ENCODE results near the gene TNRC18. TPM values are rescaled to one million over a fixed set of nuclear protein-coding genes. Genes with fewer than 3 reads are reported as not detected.

TNRC18 gene
- total and polyA plus RNA-seq, 9 of the 15 experiments (the other 6 are each of a cell fraction or from before 2014, with no cell fraction given): 0.03 to 43.2 (median 18.0) TPM

- TF ChIP-seq ZBTB43 (CRISPR knock-in tag; IDR thresholded peaks at IDR 0.05) (0 out of 2 replicates have a peak, but pooled peaks have one; percentile 65), ZNF24 (IDR thresholded peaks at IDR 0.05) (peak; percentile 52; the same call in 1 of the 2 replicates), SOX6 (IDR thresholded peaks at IDR 0.05) (peak; percentile 43; the same call in 1 of the 2 replicates), CTCF (IDR thresholded peaks at IDR 0.05 in 2 of 3, conservative IDR thresholded peaks at IDR 0.05 in 1 of 3; ENCODE audit: insufficient read depth in 2 of 3, low read depth in 1 of 3, low read length in 3 of 3) (peak; percentile 68 to 79 (median 70)), JUND (IDR thresholded peaks at IDR 0.05; ENCODE audit: borderline replicate concordance, low read depth, low read length) (peak; percentile 71), JUND (tag; IDR thresholded peaks at IDR 0.05; ENCODE audit: borderline replicate concordance, low read depth, low read length) (peak; percentile 70; the same call in 2 of the 3 replicates), RAD21 (CRISPR knock-in tag; conservative IDR thresholded peaks at IDR 0.05 in 1 of 2, IDR thresholded peaks at IDR 0.05 in 1 of 2) (peak; percentile 75 to 90), FOXP4 (CRISPR knock-in tag; IDR thresholded peaks at IDR 0.05; ENCODE audit: borderline replicate concordance) (peak; percentile 74; the same call in 1 of the 2 replicates), ZNF316 (IDR thresholded peaks at IDR 0.05) (peak; percentile 86), MAFK (IDR thresholded peaks at IDR 0.05; ENCODE audit: low read length) (peak; percentile 88), NFE2L1 (tag; IDR thresholded peaks at IDR 0.05; ENCODE audit: borderline replicate concordance, low read depth) (peak; percentile 66; the same call in 1 of the 2 replicates), NKRF (IDR thresholded peaks at IDR 0.05; ENCODE audit: borderline replicate concordance) (no peak), CBX3 (IDR thresholded peaks at IDR 0.05; ENCODE audit: borderline replicate concordance in 1 of 2, low read length in 2 of 2) (peak in 1 of 2 experiments; percentile 86; a peak in 2 of 3 replicates), TFAP4 (CRISPR knock-in tag; IDR thresholded peaks at IDR 0.05; ENCODE audit: borderline replicate concordance) (peak; percentile 75), CBFA2T2 (conservative IDR thresholded peaks at IDR 0.05) (peak; percentile 31), HMGN3 (IDR thresholded peaks at IDR 0.05; ENCODE audit: borderline replicate concordance, extremely low read depth, insufficient read length, low read depth, low read length) (no peak), BACH1 (tag; IDR thresholded peaks at IDR 0.05) (peak; percentile 85), NFXL1 (CRISPR knock-in tag; IDR thresholded peaks at IDR 0.05) (no peak)
These were observed 49.0 kb upstream of the TNRC18 start (continued) for GRCh38 chr7:5472432-5473315.
